Measurements from ENCODE around the gene ACTN3. TPM values are rescaled to one million over a fixed set of nuclear protein-coding genes. Genes with fewer than 3 reads are reported as not detected.
A peak's percentile ranks its signal among the peaks of the same experiment; 100 is the strongest.

The ACTN3 gene
- total RNA-seq, 1 experiment from 2014 or later: not detected

DNA sequence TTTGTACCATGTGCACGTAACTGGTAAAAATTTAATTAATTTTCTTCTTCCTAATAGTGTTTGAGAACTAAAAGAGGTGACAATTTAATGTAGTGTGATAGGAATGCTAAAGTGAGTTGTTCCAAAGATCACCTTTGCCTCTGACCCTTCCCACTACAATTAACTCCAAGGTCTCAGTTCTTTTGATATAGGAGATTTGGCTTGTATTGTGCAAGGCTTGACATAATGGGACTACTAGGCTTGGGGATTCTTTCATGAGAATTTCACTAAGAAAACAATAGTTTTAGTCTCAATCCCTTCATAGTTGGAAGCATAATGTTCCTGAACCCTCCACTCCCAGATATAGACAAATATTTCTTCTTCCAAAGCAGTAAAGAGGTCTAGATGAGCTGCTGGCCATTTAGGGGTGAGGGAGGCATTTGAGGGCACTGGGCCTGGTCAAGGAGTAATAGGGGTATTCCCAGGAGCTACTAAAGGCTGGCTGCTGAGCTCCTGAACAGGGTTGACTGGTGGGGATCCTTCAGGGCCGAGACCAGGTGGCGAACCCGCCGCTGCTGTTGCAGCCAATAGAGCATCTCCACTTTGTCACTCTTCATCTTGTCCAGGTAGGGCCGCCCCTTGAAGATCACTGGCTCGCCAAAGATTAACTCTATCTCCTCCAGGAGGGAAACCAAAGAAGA is 43.4 kb downstream of the ACTN3 start:
- POLR2A ChIA-PET (ENCODE audit: low non-redundant PET): no interaction called here
- H3K4me1 ChIP-seq (ENCODE audit: insufficient read depth, low read length, poor library complexity, severe bottlenecking): peaks cover 2% of the 10 kb centered on the region
- CTCF ChIA-PET: no interaction called here
- BruUV-seq (replicated peaks): no TSS peak
- H3K36me3 ChIP-seq (ENCODE audit: insufficient read depth, low read length, poor library complexity, severe bottlenecking): no peaks in the 10 kb centered on the region
- no peaks in the 10 kb centered on the region for H3K9me3 ChIP-seq (ENCODE audit: low read depth, low read length, poor library complexity, severe bottlenecking)
- intact Hi-C loops (cut with micrococcal nuclease; ENCODE audit: unreplicated experiment): no loop called here
- DNase-seq (ENCODE audit: low spot score): no peak
- no peak overlapping the region for H3K27ac ChIP-seq (ENCODE audit: low read depth, low read length, poor library complexity, severe bottlenecking)
- H3K4me3 ChIP-seq (ENCODE audit: low read depth, low read length, poor library complexity, severe bottlenecking): no peak overlapping the region
- TF ChIP-seq, protein P1, sequence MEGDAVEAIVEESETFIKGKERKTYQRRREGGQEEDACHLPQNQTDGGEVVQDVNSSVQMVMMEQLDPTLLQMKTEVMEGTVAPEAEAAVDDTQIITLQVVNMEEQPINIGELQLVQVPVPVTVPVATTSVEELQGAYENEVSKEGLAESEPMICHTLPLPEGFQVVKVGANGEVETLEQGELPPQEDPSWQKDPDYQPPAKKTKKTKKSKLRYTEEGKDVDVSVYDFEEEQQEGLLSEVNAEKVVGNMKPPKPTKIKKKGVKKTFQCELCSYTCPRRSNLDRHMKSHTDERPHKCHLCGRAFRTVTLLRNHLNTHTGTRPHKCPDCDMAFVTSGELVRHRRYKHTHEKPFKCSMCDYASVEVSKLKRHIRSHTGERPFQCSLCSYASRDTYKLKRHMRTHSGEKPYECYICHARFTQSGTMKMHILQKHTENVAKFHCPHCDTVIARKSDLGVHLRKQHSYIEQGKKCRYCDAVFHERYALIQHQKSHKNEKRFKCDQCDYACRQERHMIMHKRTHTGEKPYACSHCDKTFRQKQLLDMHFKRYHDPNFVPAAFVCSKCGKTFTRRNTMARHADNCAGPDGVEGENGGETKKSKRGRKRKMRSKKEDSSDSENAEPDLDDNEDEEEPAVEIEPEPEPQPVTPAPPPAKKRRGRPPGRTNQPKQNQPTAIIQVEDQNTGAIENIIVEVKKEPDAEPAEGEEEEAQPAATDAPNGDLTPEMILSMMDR (conservative IDR thresholded peaks at IDR 0.05; ENCODE audit: low read depth, low read length): no peak
- no peak for TF ChIP-seq EZH2 (IDR thresholded peaks at IDR 0.05; ENCODE audit: borderline replicate concordance, low read depth, low read length, poor library complexity, severe bottlenecking)
- no peaks in the 10 kb centered on the region for H3K27me3 ChIP-seq (replicated peaks; ENCODE audit: insufficient read depth, low read depth, low read length, poor library complexity)

DNA sequence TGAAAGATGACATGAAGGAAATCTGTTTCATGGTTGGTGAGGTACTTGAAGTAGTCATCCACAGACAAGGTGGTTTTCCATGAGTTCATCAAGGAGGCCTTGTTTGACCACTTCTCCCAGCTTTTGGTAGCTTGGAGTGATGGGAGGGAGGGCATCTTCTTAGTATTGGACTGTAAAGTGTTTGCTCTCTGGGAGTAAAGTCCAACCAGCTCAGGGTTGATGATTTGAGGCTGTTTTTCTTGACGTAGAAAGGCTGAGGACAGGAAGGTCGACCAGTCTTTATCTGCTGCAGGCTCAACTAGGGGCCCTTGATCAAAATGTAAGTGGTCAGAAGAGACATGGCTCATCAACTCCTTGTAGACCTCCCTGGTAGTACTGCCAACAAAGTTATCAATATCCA is 44.5 kb downstream of the ACTN3 start:
- Histone ChIP-seq H3K4me3 (ENCODE audit: low read depth, low read length, poor library complexity, severe bottlenecking) (no peak overlapping the region), H3K4me1 (ENCODE audit: insufficient read depth, low read length, poor library complexity, severe bottlenecking) (peaks cover 9% of the 10 kb centered on the region), H3K27ac (ENCODE audit: low read depth, low read length, poor library complexity, severe bottlenecking) (no peak overlapping the region), H3K27me3 (replicated peaks; ENCODE audit: insufficient read depth, low read depth, low read length, poor library complexity) (no peaks in the 10 kb centered on the region), H3K36me3 (ENCODE audit: insufficient read depth, low read length, poor library complexity, severe bottlenecking) (no peaks in the 10 kb centered on the region), H3K9me3 (ENCODE audit: low read depth, low read length, poor library complexity, severe bottlenecking) (no peaks in the 10 kb centered on the region)
- intact Hi-C loops (cut with micrococcal nuclease; ENCODE audit: unreplicated experiment): no loop called here
- no peak for TF ChIP-seq EZH2 (IDR thresholded peaks at IDR 0.05; ENCODE audit: borderline replicate concordance, low read depth, low read length, poor library complexity, severe bottlenecking)
- TF ChIP-seq, protein P1 (conservative IDR thresholded peaks at IDR 0.05; ENCODE audit: low read depth, low read length): no peak
- ChIA-PET CTCF (no interaction called here), POLR2A (ENCODE audit: low non-redundant PET) (no interaction called here)
- no peak for DNase-seq (ENCODE audit: low spot score)
- BruUV-seq (replicated peaks): TSS peak; percentile 49

GRCh38 chr11:66592457-66593302 is 46.0 kb downstream of the ACTN3 start, which contains the start of the genes CCDC87 and CCS:
Gene CCDC87, minus strand, starts transcription at chr11:66593063. Its CDS starts 48 bp downstream, at chr11:66593015.
Gene CCS, plus strand, starts transcription at chr11:66593185. Its CDS starts 77 bp downstream, at chr11:66593262.
- Histone ChIP-seq H3K9me3 (ENCODE audit: low read depth, low read length, poor library complexity, severe bottlenecking) (no peaks in the 10 kb centered on the region), H3K4me3 (ENCODE audit: low read depth, low read length, poor library complexity, severe bottlenecking) (peak within 1 kb of the TSS; percentile 65), H3K27me3 (replicated peaks; ENCODE audit: insufficient read depth, low read depth, low read length, poor library complexity) (no peaks in the 10 kb centered on the region), H3K27ac (ENCODE audit: low read depth, low read length, poor library complexity, severe bottlenecking) (peak within 1 kb of the TSS; percentile 72), H3K36me3 (ENCODE audit: insufficient read depth, low read length, poor library complexity, severe bottlenecking) (no peaks in the 10 kb centered on the region), H3K4me1 (ENCODE audit: insufficient read depth, low read length, poor library complexity, severe bottlenecking) (peaks cover 9% of the 10 kb centered on the region)
- intact Hi-C loops (cut with micrococcal nuclease; ENCODE audit: unreplicated experiment): no loop called here
- TF ChIP-seq, protein P1 (conservative IDR thresholded peaks at IDR 0.05; ENCODE audit: low read depth, low read length): peak; percentile 70
- TF ChIP-seq EZH2 (IDR thresholded peaks at IDR 0.05; ENCODE audit: borderline replicate concordance, low read depth, low read length, poor library complexity, severe bottlenecking): no peak
- ChIA-PET CTCF (interaction anchor here (0.5 to 1.0 kb wide), 3 partner anchors 11 to 86 kb away, joined by 5 to 10 read pairs (median 6); no protein-coding TSS in a partner anchor), POLR2A (ENCODE audit: low non-redundant PET) (interaction anchor here (0.5 kb wide), 2 partner anchors 46 to 456 kb away, joined by 3 to 4 read pairs; no protein-coding TSS in a partner anchor)
- DNase-seq (ENCODE audit: low spot score): peak; percentile 98
- no TSS peak for BruUV-seq (replicated peaks)
